Ectodermal cell (in vitro differentiated cells): Measurements from ENCODE around the gene COL8A2.

Experiments
- H3K27ac ChIP-seq: 2 replicates; pipeline ENCODE4 v1.7.0; 2013; ENCODE audit warnings: mild to moderate bottlenecking, low read depth, low read length; ENCODE audit not compliant: insufficient read depth, poor library complexity, severe bottlenecking
- H3K27me3 ChIP-seq: 2 replicates; pipeline ENCODE4 v1.7.0; 2013; ENCODE audit warnings: mild to moderate bottlenecking, low read length; ENCODE audit not compliant: insufficient read depth, control insufficient read depth, poor library complexity, severe bottlenecking
- H3K36me3 ChIP-seq: one replicate; pipeline ENCODE4 v1.7.0; 2013; ENCODE audit warnings: low read length; ENCODE audit not compliant: control insufficient read depth, insufficient read depth
- H3K4me1 ChIP-seq: one replicate; pipeline ENCODE4 v1.7.0; 2013; ENCODE audit warnings: low read length; ENCODE audit not compliant: control insufficient read depth, insufficient read depth
- H3K4me3 ChIP-seq: 2 replicates; pipeline ENCODE4 v1.7.0; 2013; ENCODE audit warnings: low read depth, low read length, control low read depth; ENCODE audit not compliant: insufficient read depth
- H3K9me3 ChIP-seq: 2 replicates; pipeline ENCODE4 v1.7.0; 2013; ENCODE audit warnings: mild to moderate bottlenecking, low read length, moderate library complexity; ENCODE audit not compliant: control insufficient read depth
- WGBS, 2 experiments: methylation state at CpG; one replicate each; pipeline ENCODE4 v1.1.7; 2013; ENCODE audit warnings: missing lambda C conversion rate in 2 of 2; 5-methylcytosine and 5-hydroxymethylcytosine counted together

The COL8A2 gene

DNA sequence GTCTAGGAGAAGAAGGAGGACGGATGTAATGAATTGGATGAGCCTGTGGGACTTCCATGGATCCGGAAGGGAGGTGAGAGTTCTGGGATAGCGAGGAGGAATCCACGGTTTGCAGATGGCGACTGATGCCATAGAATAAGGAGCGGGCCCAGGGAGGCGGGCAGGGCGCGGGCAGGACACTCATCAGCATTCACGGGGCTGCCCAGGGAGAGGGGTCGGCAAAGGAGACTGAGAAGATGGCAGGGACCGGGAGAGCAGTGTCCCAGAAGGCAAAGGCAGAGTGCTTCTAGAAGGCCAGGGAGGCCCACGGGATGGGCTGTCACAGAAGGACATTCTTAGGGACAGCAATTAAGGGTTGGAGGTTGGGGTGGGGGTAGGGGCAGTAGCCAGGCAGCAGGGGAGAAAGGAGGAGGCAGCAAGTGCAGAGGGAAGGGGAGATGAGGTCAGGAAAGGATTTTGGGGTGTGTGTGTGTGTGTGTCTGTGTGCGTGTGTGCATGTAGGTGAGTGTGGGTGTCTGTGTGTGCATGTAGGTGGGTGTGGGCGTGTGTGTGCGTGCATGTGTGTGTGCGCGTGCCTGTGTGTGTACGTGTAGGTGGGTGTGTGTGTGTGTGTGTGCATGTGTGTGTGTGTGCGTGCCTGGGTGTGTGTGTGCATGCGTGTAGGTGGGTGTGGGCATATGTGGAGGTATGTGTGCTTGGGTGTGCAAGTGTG is 1.1 kb upstream of the COL8A2 start:
- 81% methylated on average over 21 of the region's 21 CpGs for WGBS, 2 experiments
- Histone ChIP-seq H3K36me3 (no peaks in the 10 kb centered on the region), H3K9me3 (no peaks in the 10 kb centered on the region), H3K27ac (no peak overlapping the region), H3K4me1 (no peaks in the 10 kb centered on the region), H3K27me3 (peaks cover 50% of the 10 kb centered on the region), H3K4me3 (no peak overlapping the region)

DNA sequence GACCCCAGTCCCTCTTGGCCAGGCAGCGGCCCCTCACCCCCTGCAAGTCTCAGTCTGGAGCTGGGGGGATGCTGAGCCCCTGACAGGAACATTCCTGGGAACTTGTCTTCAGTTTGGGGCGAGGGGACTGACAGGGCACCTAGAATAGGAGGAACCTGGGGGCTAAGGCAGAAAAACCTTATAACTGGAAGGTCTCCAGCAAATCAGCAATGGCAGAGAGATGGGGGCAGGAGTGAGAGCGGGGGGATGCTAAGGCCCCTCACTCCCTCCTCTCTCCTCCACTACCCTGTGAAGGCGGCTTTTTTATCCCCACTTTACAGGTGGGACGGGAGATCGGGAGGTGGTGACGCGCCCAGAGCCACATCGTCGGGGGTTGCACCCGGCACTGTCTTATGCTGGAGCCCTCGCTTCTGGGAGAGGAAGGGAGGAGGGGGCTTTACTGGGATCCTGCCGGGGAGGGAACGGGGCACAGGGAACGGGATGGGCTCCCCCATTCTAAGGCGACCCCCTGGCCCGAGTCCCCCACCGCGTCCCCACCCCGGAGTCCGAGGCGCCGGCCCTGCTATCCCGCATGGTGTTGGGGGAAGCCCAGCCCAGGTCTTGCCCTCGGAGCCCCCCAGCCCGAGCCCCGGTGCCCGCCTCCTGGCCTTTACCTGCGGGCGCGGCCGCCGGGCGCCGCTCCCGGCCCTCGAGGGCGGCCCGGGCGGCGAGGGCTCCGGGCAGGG is 456 bp downstream of the COL8A2 start:
- peaks cover 50% of the 10 kb centered on the region for H3K27me3 ChIP-seq
- no peak overlapping the region for H3K4me3 ChIP-seq
- no peaks in the 10 kb centered on the region for H3K9me3 ChIP-seq
- H3K36me3 ChIP-seq: no peaks in the 10 kb centered on the region
- WGBS, 2 experiments: 16 to 17% methylated on average over 42 of the region's 42 CpGs
- H3K27ac ChIP-seq: no peak overlapping the region
- peaks cover 3% of the 10 kb centered on the region for H3K4me1 ChIP-seq

DNA sequence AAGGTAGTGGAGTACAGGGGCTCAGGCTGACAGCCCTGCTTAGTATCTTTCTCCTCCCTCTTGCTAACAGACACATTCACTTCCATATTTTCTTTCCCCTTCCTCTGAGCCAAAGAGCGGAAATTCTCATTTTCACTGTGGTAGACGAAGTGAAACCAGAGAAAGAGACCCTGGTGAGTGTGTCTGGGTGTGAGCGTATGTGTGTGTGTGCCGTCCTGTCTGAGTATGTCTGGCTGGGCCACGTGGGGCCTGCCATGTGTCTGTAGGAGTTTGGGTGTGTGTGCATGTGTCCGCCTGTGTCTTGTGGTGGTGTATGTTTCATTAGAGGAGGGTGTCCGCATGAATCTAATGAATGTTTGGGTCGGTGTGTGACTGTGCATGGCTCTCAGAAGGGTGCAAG is 1.7 kb downstream of the COL8A2 start:
- Histone ChIP-seq H3K9me3 (no peaks in the 10 kb centered on the region), H3K4me1 (peaks cover 12% of the 10 kb centered on the region), H3K27ac (no peak overlapping the region), H3K4me3 (no peak overlapping the region), H3K36me3 (no peaks in the 10 kb centered on the region), H3K27me3 (peaks cover 50% of the 10 kb centered on the region)
- 85 to 89% methylated on average over 8 of the region's 8 CpGs for WGBS, 2 experiments

DNA sequence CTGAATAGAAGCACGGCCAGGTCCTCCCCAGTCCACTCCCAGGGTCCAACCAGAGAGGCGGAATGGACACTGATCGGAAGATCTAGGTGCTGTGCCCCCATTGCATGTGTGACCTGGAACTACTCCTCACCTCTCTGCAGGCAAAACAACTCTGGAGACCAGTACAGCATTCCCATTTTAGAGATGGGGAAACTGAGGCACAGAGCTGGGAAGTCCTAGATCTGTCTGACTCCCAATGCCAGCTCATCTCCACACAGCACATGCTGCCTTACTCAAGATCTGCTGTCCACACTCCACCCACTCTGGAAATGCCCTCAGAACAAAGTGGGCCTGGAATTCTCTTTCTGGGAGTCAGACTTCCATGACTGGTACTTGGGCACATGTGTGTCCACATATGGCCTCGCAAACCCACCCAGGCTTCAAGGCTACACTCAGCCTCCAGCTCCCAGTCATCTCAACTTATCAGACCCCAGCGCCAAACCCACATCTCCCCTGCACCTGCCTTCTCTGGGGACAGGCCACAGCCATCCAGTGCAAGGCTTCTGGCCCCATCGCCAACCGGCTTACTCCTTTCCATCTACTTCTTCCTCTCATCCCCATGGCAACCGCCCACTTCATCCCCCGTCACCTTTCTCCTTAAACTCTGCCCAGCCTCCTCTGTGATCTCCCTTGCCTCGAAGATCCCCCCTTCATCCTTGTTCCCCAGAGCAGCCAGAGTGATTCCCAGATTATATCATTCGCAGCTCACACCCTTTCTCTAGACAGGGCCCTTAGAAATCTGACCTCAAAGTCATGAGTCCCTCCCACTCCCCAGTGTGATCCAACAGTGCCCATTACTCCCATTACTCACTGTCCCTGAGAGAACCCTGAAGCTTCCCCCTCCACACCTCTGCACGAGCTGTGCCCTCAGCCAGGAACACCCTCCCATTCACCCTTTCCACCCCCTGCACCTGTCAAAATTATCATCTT is 2.7 kb downstream of the COL8A2 start:
- Histone ChIP-seq H3K36me3 (no peaks in the 10 kb centered on the region), H3K27ac (no peak overlapping the region), H3K4me3 (no peak overlapping the region), H3K4me1 (peaks cover 13% of the 10 kb centered on the region), H3K9me3 (no peaks in the 10 kb centered on the region), H3K27me3 (peaks cover 50% of the 10 kb centered on the region)
- 89% methylated on average over 12 of the region's 12 CpGs for WGBS, 2 experiments

DNA sequence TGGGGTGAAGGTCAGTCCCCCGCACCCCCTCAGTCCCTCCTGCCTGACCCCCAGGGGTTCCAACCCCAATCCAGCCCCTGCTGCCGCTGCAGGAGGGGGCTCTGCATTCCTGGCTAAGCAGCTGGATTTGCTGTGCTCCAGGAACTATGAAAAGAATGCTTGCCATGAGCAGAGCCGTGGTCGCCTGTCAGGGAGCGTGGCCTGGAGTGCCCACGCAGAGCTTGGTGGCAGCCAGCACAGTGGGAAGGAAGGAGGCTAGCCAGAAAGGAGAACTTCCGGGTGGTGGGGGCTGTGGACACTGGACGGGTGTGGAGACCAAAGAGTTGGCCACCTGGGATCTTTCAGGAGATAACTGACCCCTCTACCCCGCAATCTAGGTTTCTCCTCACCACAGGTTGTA is 5.6 kb downstream of the COL8A2 start:
- peaks cover 20% of the 10 kb centered on the region for H3K4me1 ChIP-seq
- WGBS, 2 experiments: 69 to 75% methylated on average over 9 of the region's 9 CpGs
- no peaks in the 10 kb centered on the region for H3K36me3 ChIP-seq
- peaks cover 28% of the 10 kb centered on the region for H3K27me3 ChIP-seq
- no peak overlapping the region for H3K27ac ChIP-seq
- no peaks in the 10 kb centered on the region for H3K9me3 ChIP-seq
- no peak overlapping the region for H3K4me3 ChIP-seq

DNA sequence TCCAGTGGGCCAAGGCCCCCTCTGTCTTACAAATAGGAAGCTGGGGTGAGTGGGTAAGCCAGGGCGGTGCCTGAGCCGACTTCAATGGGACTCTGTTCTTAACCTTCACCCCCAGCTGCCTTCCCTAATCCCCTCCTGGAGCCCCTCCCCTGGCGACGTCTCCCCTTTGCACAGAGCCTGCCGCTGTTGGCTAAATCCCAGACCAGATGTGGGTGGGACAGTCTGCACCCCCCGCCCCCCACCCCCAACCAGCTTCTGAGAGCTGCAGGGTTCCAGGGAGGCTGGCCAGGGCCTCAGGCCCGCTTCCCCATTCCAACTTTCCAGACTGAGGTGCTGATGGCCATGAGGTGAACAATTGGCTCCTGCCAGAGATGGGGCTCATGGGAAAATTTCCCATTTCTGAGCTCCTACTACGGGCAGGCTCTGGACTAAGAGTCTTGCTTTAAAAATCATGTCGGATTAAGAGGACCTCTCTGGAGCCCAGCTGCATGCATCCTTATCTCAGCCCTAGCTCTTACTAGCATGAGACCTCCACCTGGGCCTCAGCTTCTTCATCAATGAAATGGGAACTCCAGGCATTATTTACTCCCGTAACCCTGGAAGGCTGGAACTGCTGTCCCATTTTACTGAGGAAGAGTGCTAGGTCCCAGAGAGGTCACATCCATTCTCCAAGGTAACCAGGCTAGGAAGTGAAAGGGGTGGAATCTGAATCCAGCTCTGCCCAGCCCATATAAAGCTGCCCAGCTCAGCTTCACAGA is 6.4 kb downstream of the COL8A2 start:
- WGBS, 2 experiments: 65 to 71% methylated on average over 9 to 10 of the region's 10 CpGs
- no peak overlapping the region for H3K27ac ChIP-seq
- peaks cover 19% of the 10 kb centered on the region for H3K27me3 ChIP-seq

DNA sequence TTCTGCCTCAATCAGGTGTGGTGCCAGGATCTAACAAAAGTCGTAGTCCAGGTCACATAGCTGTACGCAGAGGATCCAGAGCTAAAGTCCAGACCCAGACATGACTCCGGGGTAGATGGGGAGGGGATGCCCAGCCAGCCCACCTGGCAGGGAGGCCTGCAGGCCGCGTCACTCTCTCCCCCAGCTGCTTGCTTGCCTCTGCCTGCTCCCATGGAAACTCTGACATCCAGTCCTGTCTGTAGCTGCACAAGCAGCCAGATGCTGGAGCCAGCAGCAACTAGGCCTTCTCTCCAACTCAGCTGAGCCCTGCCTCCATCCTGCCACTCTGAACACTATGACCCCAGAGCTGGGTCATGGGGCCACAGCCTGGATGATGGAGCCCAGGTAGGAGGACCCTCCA is 8.1 kb downstream of the COL8A2 start:
- no peaks in the 10 kb centered on the region for H3K9me3 ChIP-seq
- H3K27me3 ChIP-seq: peaks cover 2% of the 10 kb centered on the region
- H3K36me3 ChIP-seq: no peaks in the 10 kb centered on the region
- no peak overlapping the region for H3K4me3 ChIP-seq
- WGBS, 2 experiments: 90% methylated on average over 5 of the region's 5 CpGs
- H3K4me1 ChIP-seq: peaks cover 20% of the 10 kb centered on the region
- no peak overlapping the region for H3K27ac ChIP-seq

More for the DNA sequence above, 6.4 kb downstream of the COL8A2 start:
- no peaks in the 10 kb centered on the region for H3K36me3 ChIP-seq
- peaks cover 20% of the 10 kb centered on the region for H3K4me1 ChIP-seq
- no peak overlapping the region for H3K4me3 ChIP-seq
- H3K9me3 ChIP-seq: no peaks in the 10 kb centered on the region

- peaks cover 20% of the 10 kb centered on the region for H3K4me1 ChIP-seq
- H3K9me3 ChIP-seq: no peaks in the 10 kb centered on the region
- no peaks in the 10 kb centered on the region for H3K36me3 ChIP-seq
- no peaks in the 10 kb centered on the region for H3K27me3 ChIP-seq
- H3K4me3 ChIP-seq: no peak overlapping the region
- 69 to 72% methylated on average over 5 of the region's 5 CpGs for WGBS, 2 experiments
- H3K27ac ChIP-seq: no peak overlapping the region
These were observed 9.1 kb downstream of the COL8A2 start for GRCh38 chr1:36115931-36116330.

DNA sequence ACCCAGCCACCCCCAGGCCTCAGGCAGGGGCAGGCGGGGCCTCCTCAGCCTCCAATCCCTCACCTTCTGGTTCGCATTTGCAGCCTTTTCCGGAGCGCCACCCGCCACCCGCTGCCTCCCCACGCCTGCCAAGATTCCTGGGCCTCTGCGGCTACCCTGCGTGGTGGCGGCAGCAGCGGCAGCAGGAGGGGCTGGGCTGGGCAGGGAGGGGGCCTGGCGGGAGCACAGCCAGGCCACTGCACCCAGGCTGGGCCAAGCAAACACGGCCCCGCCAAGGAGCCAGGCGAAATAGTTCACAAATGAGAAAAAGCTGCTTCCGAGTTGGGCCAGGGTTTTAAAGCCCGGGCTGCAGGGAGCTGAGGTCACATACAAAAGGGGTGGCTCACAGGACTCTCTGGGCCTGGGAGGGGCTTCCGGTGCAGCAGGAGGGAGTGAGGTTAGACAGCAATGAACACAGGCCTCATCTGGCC is 9.8 kb downstream of the COL8A2 start:
- WGBS, 2 experiments: 77 to 78% methylated on average over 18 of the region's 18 CpGs

More for the DNA sequence above, 9.8 kb downstream of the COL8A2 start:
- Histone ChIP-seq H3K36me3 (no peaks in the 10 kb centered on the region), H3K27me3 (no peaks in the 10 kb centered on the region), H3K9me3 (no peaks in the 10 kb centered on the region), H3K4me3 (no peak overlapping the region), H3K4me1 (peaks cover 20% of the 10 kb centered on the region), H3K27ac (no peak overlapping the region)
